Liver (tissue), 9 donors: ENCODE measurements around the gene TIA1. TPM values are rescaled to one million over a fixed set of nuclear protein-coding genes. Genes with fewer than 3 reads are reported as not detected.

Experiments used
- DNase-seq: peaks from one replicate; pipeline ENCODE4 v3.0.0-alpha.2; 2017; ENCODE audit warnings: low spot score
- H3K27ac ChIP-seq, 2 donors: one replicate each; pipeline ENCODE4 v1.7.0; 2013; ENCODE audit warnings: inconsistent platforms in 2 of 2, low read length in 2 of 2, control low read depth in 1 of 2, low read depth in 1 of 2, mild to moderate bottlenecking in 1 of 2
- H3K27me3 ChIP-seq, 4 donors: one replicate each; pipeline versions ENCODE4 v1.6.1 to v1.7.0; 2013; ENCODE audit warnings: low read length in 3 of 4, inconsistent platforms in 1 of 4, mild to moderate bottlenecking in 1 of 4, moderate library complexity in 1 of 4; ENCODE audit not compliant: control insufficient read depth in 4 of 4, insufficient read depth in 4 of 4
- H3K36me3 ChIP-seq, 4 donors: one replicate each; pipeline versions ENCODE4 v1.6.1 to v1.7.0; 2013; ENCODE audit warnings: low read length in 3 of 4, mild to moderate bottlenecking in 3 of 4, low read depth in 1 of 4, moderate library complexity in 1 of 4; ENCODE audit not compliant: control insufficient read depth in 4 of 4, insufficient read depth in 3 of 4
- H3K4me1 ChIP-seq, 4 donors: one replicate each; pipeline versions ENCODE4 v1.6.1 to v1.7.0; 2013; ENCODE audit warnings: low read length in 3 of 4, mild to moderate bottlenecking in 3 of 4, moderate library complexity in 1 of 4; ENCODE audit not compliant: control insufficient read depth in 4 of 4, insufficient read depth in 4 of 4
- H3K4me3 ChIP-seq, 3 donors: one replicate each; pipeline versions ENCODE4 v1.6.1 to v1.7.0; 2013; ENCODE audit warnings: low read length in 3 of 3, control low read depth in 1 of 3, low read depth in 1 of 3, mild to moderate bottlenecking in 1 of 3
- H3K9ac ChIP-seq, 2 donors: one replicate each; pipeline ENCODE4 v1.7.0; 2013; ENCODE audit warnings: low read length in 2 of 2, mild to moderate bottlenecking in 2 of 2, moderate library complexity in 2 of 2, control low read depth in 1 of 2, low read depth in 1 of 2
- H3K9me3 ChIP-seq, 4 donors: one replicate each; pipeline versions ENCODE4 v1.6.1 to v1.7.0; 2013; ENCODE audit warnings: low read length in 3 of 4; ENCODE audit not compliant: control insufficient read depth in 4 of 4
- ATF3 ChIP-seq: IDR thresholded peaks from 2 replicates; pipeline ENCODE4 v1.6.1; 2016; ENCODE audit warnings: antibody characterized with exemption
- CTCF ChIP-seq: fragments of 150-350 bp; IDR thresholded peaks from 2 replicates; pipeline ENCODE4 v1.5.1; 2017; ENCODE audit warnings: improper control_type of control experiment, low read depth, low read length; ENCODE audit not compliant: missing input control
- EGR1 ChIP-seq, 2 donors: IDR thresholded peaks; 2 replicates each; pipeline ENCODE4 v1.6.1; 2016 to 2018; ENCODE audit warnings: antibody characterized with exemption in 2 of 2, low read depth in 2 of 2
- FOXA1 ChIP-seq: IDR thresholded peaks from 2 replicates; pipeline ENCODE4 v1.6.1; 2016; ENCODE audit warnings: antibody characterized with exemption
- FOXA2 ChIP-seq: IDR thresholded peaks from 2 replicates; pipeline ENCODE4 v1.6.1; 2016; ENCODE audit warnings: antibody characterized with exemption
- GABPA ChIP-seq, 2 donors: IDR thresholded peaks in 1 of 2; conservative IDR thresholded peaks in 1 of 2; 2 replicates each; pipeline ENCODE4 v1.6.1; 2016; ENCODE audit warnings: antibody characterized with exemption in 2 of 2, mild to moderate bottlenecking in 1 of 2, moderate library complexity in 1 of 2
- HNF4A ChIP-seq, 2 donors: conservative IDR thresholded peaks; 2 replicates each; pipeline ENCODE4 v1.6.1; 2016; ENCODE audit warnings: antibody characterized with exemption in 2 of 2, mild to moderate bottlenecking in 2 of 2
- HNF4G ChIP-seq: IDR thresholded peaks from 2 replicates; pipeline ENCODE4 v1.6.1; 2016; ENCODE audit warnings: antibody characterized with exemption
- JUND ChIP-seq, 2 donors: IDR thresholded peaks; 2 replicates each; pipeline ENCODE4 v1.6.1; 2016; ENCODE audit warnings: antibody characterized with exemption in 2 of 2
- MAX ChIP-seq: IDR thresholded peaks from 2 replicates; pipeline ENCODE4 v1.6.1; 2016; ENCODE audit warnings: antibody characterized with exemption
- NR2F2 ChIP-seq: IDR thresholded peaks from 2 replicates; pipeline ENCODE4 v1.6.1; 2016; ENCODE audit warnings: antibody characterized with exemption
- RAD21 ChIP-seq, 2 donors: IDR thresholded peaks; 2 replicates each; pipeline ENCODE4 v1.6.1; 2016; ENCODE audit warnings: antibody characterized with exemption in 2 of 2, mild to moderate bottlenecking in 2 of 2
- REST ChIP-seq: IDR thresholded peaks from 2 replicates; pipeline ENCODE4 v1.6.1; 2016; ENCODE audit warnings: antibody characterized with exemption, mild to moderate bottlenecking
- RXRA ChIP-seq, 2 donors: IDR thresholded peaks; 2 replicates each; pipeline ENCODE4 v1.6.1; 2017 to 2018; ENCODE audit warnings: antibody characterized with exemption in 2 of 2, mild to moderate bottlenecking in 1 of 2
- SP1 ChIP-seq: IDR thresholded peaks from 2 replicates; pipeline ENCODE4 v1.6.1; 2018; ENCODE audit warnings: antibody characterized with exemption, mild to moderate bottlenecking
- TAF1 ChIP-seq: conservative IDR thresholded peaks from 2 replicates; pipeline ENCODE4 v1.6.1; 2016; ENCODE audit warnings: antibody characterized with exemption, mild to moderate bottlenecking
- YY1 ChIP-seq: IDR thresholded peaks from 2 replicates; pipeline ENCODE4 v1.6.1; 2016; ENCODE audit warnings: antibody characterized with exemption, mild to moderate bottlenecking
- ZBTB33 ChIP-seq: IDR thresholded peaks from 2 replicates; pipeline ENCODE4 v1.6.1; 2016; ENCODE audit warnings: antibody characterized with exemption
- WGBS: extraction: QIAGEN DNeasy Blood & Tissue Kit; methylation state at CpG from one replicate; pipeline ENCODE4 v1.1.7; 2013; 5-methylcytosine and 5-hydroxymethylcytosine counted together
- polyA plus RNA-seq, 2 donors: library from polyadenylated mRNA; stranded (reverse) in 1 of 2; unstranded in 1 of 2; fragments of 200-250 nt in 1 of 2; fragments of >200 nt in 1 of 2; fragmentation: Nextera tagmentation in 1 of 2; extraction: Ambion mirVana in 1 of 2; gene quantifications; one replicate each; pipeline versions ENCODE4 v1.2.1 to v1.2.3, GENCODE V29; 2013 to 2015
- total RNA-seq, 2 donors: library from RNA; depleted of rRNA; stranded (reverse); fragments of >200 nt; gene quantifications; one replicate each; pipeline ENCODE4 v1.2.3, GENCODE V29; 2014
- donor health status: healthy.
- donor health status: healthy.
- donor health status: healthy.
- donor health status: healthy.
- donor health status: healthy.

Gene TIA1
- total and polyA plus RNA-seq, 4 donors = 10.2 to 56.2 (median 46.6) TPM

GRCh38 chr2:70283500-70284191 lies 35.2 kb upstream of the TIA1 start:
- WGBS = 95% methylated on average over 5 of the region's 5 CpGs

More at GRCh38 chr2:70283500-70284191, 35.2 kb upstream of the TIA1 start:
- H3K4me1 ChIP-seq = peaks cover 0 to 3% (median 0%) of the 10 kb centered on the region in 4 donors
- H3K27ac ChIP-seq = no peak overlapping the region
- H3K9ac ChIP-seq = no peak overlapping the region
- TF ChIP-seq FOXA1 (no peak), SP1 (no peak), RAD21 (IDR thresholded peaks at IDR 0.05) (no peak), YY1 (no peak), TAF1 (no peak), CTCF (no peak), RXRA (IDR thresholded peaks at IDR 0.05) (no peak), JUND (IDR thresholded peaks at IDR 0.05) (no peak), NR2F2 (no peak), EGR1 (IDR thresholded peaks at IDR 0.05; ENCODE audit: low read depth in 2 of 2) (no peak), GABPA (IDR thresholded peaks at IDR 0.05 in 1 of 2, conservative IDR thresholded peaks at IDR 0.05 in 1 of 2) (no peak), REST (no peak), FOXA2 (no peak), HNF4G (no peak), HNF4A (conservative IDR thresholded peaks at IDR 0.05) (no peak), ATF3 (no peak), ZBTB33 (no peak), MAX (no peak)
- H3K27me3 ChIP-seq = no peaks in the 10 kb centered on the region
- no peak for DNase-seq
- H3K4me3 ChIP-seq = no peak overlapping the region
- H3K9me3 ChIP-seq = no peaks in the 10 kb centered on the region
- H3K36me3 ChIP-seq = peaks cover 7 to 72% (median 54%) of the 10 kb centered on the region in 4 donors
